T-helper 2 cell treated with Interferon-gamma antibody and Interleukin-4, amounts not matched to agents 100 ng/mL and 5 ng/mL, for 36 hours (primary cell): ENCODE results near the gene TRIM38. TPM values are rescaled to one million over a fixed set of nuclear protein-coding genes. Genes with fewer than 3 reads are reported as not detected.

ENCODE experiments used
- intact Hi-C: fragments of 100-400 bp; cut with micrococcal nuclease; formaldehyde crosslinking; loops from one replicate; pipeline ENCODE4 v1.15.1; 2023
- total RNA-seq: library from RNA; stranded (reverse); gene quantifications from 2 replicates; pipeline ENCODE4 v1.2.3, GENCODE V29; 2022

The TRIM38 gene
- total RNA-seq, 1 donor from 2014 or later, result 24.9 TPM

DNA sequence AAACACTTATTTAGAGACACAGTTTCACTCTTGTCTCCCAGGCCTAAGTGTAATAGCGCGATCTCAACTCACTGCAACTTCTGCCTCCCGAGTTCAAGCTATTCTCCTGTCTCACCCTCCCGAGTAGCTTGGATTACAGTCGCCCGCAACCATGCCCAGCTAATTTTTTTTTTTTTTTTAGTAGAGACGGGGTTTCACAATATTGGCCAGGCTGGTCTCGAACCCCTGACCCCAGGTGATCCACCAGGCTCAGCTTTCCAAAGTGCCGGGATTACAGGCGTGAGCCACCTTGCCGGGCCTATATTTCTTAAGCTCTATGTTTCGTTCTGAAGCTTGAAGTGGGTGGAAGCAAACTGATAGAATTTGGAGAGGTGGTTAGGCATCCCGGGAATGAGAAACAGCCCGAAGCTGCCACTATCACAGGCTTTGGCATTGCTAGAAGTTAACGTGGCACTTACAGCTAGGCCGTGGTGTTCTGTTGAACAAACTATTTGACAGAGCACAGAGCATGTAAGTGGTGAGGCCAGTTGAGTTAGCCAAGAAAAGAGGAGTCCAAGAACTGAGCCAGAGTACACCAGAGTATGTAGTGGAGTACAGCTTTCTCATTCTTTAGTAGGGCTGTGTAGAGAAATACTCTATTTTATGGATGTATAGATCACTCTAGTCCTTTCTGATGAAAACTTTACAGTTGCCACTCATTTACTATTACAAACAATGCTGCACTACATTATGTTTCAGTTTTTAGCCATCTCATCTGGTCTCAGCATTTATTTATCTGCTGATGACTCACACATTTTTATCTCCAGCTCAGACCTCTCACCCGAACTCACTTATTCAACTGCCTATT lies 62.7 kb downstream of the TRIM38 start:
- intact Hi-C loops, result loop anchor here (10.0 kb wide), 1 partner anchor 1810 kb away; a partner anchor contains a TSS

DNA sequence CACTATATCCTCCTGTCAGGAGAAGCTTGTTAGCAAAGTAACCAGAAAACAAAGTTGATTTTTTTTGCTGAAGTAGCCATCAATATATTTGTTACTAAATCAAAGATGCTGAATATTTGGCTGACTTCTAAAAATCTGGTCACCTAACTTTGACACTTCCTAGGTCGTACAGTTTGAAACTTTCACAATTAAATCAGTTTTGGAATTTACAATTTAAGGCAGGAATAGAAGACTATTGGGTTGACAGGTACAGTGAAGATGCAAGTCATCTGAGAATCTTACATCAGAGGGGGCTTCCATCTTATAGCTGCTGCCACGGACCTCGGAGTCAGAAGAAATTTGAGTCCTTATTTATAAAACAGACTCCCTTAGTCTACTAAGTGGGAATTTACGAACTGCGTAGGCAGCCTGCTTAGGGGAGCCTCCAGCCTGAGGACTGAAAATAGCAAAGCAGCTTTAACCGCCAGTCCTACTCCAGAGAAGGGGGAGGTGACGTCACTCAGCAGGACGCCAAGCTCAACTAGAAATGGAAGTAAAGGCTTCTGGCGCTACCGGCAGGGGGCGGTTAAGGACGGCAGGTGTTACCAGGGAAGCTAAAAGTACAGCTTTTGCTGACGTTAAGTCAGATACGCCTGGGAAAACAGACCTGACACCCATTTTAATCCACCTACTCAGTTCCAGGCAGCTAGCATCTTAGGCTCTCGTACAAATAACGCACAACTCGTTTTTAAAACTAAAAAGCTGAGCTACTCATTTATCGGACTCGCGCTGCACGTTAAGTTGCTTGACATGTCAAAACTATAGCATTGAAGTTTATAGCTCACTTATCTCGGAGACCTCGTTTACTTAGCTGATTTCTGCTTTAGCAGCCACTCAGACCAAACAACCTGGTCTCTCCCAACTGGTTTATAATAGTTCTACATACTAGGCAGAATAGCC lies 63.6 kb downstream of the TRIM38 start:
- intact Hi-C loops, result loop anchor here (2.0 to 10.0 kb wide), 4 partner anchors 19 to 1809 kb away; a partner anchor contains a TSS

DNA sequence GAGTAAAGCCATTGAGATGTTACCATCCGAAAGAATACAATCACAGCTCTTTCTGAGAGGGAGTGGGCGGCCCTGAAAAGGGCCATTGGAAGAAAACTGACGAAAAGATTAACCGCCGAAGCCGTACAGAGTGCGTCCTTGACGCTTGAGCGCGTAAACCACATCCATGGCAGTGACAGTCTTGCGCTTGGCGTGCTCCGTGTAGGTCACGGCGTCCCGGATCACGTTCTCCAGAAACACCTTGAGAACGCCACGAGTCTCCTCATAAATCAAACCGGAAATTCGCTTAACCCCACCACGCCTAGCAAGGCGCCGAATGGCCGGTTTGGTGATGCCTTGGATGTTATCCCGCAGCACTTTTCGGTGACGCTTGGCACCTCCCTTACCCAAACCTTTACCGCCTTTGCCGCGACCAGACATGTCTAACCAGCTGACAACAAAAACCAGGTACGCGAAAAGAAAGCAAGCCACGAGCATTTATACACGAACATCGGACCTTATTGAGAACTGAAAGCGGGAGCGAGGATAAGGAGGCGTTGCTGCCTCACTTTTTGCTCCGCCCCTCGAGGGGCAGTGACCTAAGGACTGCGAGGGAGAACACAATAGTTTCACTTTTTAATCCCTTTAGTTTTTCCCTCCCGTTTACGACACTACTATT lies 64.4 kb downstream of the TRIM38 start:
- intact Hi-C loops, result loop anchor here (1.0 to 10.0 kb wide), 5 partner anchors 18 to 1808 kb away; a partner anchor contains a TSS

DNA sequence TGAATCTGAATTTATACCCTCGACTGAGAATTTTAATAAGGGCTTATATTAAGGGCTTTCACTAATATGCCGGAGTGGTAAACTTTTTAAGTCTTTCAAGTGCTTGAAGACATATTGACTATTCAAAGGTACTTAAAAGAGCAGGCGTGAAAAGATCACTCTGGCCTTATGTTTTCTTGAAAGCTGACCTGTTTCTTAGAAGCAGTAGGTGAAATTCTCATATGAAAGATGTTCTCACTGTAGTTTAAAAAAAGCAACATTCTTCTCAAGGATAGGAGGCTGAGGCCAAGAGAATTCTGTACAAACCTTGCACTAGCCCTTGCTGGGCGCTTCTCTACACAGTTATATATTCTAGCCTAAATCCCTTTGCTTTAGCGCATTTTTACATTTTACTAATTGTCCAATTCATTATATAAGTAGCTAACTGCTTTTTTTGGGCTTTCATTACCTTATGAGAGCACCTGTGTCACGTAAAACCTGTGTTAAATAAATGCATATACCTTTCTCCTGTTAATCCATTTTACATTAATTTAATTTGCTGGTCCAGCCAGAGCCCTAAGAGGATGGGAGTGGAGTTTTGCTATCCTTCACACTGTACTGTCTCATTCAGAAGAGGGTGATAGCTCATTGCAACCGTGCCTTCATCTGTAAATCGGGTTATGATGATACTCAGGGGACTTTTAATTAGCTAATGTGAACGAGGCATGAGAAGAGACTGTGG lies 65.0 kb downstream of the TRIM38 start:
- intact Hi-C loops, result loop anchor here (1.0 to 10.0 kb wide), 5 partner anchors 17 to 1807 kb away; a partner anchor contains a TSS

DNA sequence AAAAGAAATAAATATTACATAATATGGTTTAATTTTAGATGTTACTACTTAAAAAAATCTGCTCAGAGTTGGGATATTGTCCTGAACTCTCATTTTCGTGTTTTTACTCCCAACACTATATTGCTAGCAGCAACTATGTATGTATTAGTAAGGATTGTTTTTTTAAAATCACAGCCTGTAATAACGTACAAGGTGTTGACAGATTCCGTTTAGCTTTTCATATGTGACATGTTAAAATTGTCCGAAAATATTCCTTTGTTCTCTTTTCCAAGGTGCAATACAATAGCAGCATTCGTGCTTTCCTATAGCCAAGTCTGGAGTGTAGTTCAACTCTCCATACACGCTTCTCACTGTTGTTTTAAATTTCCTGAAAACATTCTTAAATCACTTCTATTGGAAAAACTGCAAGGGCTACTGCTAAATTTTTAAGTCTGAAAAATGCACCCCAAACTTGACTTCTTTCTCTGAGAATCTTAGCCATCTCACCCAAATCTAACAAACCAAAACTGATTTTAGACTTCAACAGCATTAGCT lies 65.7 kb downstream of the TRIM38 start:
- intact Hi-C loops, result loop anchor here (10.0 kb wide), 1 partner anchor 1807 kb away; a partner anchor contains a TSS

GRCh38 chr6:26028746-26029569 lies 66.4 kb downstream of the TRIM38 start:
- intact Hi-C loops, result loop anchor here (10.0 kb wide), 1 partner anchor 1806 kb away; a partner anchor contains a TSS

- intact Hi-C loops, result loop anchor here (10.0 kb wide), 1 partner anchor 1805 kb away; a partner anchor contains a TSS
Measured at GRCh38 chr6:26029570-26029856, 66.9 kb downstream of the TRIM38 start.

GRCh38 chr6:26029857-26030653 lies 67.5 kb downstream of the TRIM38 start:
- intact Hi-C loops, result loop anchor here (5.0 to 10.0 kb wide), 2 partner anchors 1117 to 1805 kb away; a partner anchor contains a TSS

DNA sequence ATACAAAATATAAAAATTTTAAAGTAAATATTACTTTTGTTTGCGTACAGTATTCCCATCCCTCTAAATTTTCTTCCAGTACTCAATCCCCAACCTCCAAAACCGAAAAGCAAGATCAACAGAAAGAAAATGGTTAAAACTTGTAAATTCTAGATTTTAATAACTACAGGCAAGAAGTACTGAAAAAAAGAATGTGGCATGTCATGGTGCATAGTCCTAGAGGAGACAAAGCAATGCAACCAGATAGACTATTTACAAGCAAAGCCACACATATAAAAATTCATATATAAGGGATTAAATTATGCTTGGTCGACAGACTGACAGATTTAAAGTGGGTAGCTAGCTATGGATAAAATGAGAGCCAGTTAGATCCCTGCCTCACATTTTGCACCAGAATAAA lies 68.1 kb downstream of the TRIM38 start:
- intact Hi-C loops, result loop anchor here (5.0 kb wide), 1 partner anchor 1117 kb away; a partner anchor contains a TSS

DNA sequence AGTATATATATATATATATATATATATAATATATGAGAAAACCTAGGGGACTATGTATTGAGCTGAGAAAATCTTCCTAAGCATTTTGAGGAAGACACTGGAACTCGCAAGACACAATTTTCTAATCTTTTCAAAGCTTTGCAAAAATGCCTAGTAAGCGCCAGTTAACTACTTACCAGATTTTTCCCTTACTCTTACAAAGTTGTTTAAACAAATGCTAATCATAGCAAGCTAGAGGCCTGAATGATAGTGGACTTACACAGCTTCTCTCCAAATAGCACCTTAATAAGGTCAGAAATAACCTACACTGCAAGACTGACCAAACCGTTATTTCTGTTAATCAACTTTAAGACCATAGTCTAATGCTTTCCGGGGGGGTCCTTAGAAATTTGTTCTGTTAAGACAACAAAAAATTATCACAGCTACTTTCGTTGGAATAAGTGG lies 68.6 kb downstream of the TRIM38 start:
- intact Hi-C loops, result loop anchor here (5.0 kb wide), 1 partner anchor 1116 kb away; a partner anchor contains a TSS

DNA sequence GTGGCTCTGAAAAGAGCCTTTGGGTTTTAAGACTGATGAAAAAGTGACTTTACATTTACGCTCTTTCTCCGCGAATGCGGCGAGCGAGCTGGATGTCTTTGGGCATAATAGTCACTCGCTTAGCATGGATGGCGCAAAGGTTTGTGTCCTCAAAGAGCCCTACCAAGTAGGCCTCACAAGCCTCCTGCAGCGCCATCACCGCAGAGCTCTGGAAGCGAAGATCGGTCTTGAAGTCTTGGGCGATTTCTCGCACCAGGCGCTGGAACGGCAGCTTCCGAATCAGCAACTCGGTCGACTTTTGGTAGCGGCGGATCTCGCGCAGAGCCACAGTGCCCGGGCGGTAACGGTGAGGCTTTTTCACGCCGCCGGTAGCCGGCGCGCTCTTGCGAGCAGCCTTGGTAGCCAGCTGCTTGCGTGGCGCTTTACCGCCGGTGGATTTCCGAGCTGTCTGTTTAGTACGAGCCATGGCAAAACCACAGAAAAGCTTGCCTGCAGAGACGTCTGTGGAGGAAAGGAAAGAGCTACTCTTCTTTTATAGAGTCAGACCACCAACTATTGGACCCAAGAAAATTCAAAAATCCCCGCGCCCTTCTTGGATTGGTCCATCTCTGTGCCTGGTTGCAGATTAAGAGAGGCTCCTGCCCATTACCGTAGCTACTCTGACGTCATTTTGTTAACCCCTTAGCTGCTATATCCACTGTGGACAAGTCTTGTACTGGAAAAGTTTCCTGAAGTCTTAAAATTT lies 69.2 kb downstream of the TRIM38 start:
- intact Hi-C loops, result loop anchor here (5.0 kb wide), 1 partner anchor 1116 kb away; a partner anchor contains a TSS

DNA sequence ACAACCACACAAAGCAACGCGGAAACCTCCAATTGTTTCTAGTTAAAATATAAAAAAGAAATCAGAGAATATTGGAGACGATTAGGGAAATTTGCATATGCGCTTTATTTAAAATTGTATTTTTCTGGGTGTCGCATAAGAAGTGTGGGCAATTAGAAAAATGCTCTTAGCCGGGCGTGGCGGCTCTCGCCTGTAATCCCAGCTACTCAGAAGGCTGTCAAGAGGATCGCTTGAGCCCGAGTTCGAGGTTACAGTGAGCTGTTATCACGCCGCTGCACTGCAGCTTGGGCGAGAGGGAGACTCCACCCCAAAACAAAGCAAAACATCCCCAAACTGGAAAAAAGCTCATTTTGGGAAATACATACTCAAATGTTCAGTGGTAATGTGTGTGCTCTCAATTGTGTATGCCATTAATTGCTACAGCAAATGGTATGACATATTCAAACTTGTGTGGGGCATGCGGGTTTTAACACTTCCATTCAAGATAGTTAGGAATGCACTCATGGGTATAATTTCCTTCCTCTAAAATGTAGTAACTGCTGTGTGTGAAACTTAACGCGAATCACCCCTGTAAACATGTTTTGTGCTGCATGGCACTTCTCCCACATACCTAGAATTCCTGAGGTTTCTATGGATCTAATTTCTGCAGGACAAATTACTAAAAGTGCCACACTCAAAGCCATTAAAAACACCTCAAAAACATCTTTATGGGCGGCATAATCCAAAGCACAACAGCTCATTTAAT lies 69.9 kb downstream of the TRIM38 start:
- intact Hi-C loops, result loop anchor here (1.0 to 5.0 kb wide), 5 partner anchors 11 to 1115 kb away; a partner anchor contains a TSS

GRCh38 chr6:26033085-26033940 lies 70.7 kb downstream of the TRIM38 start:
- intact Hi-C loops, result loop anchor here (1.0 to 5.0 kb wide), 5 partner anchors 10 to 1114 kb away; a partner anchor contains a TSS

GRCh38 chr6:26033941-26034354 lies 71.3 kb downstream of the TRIM38 start:
- intact Hi-C loops, result loop anchor here (1.0 to 5.0 kb wide), 5 partner anchors 9 to 1113 kb away; a partner anchor contains a TSS

- intact Hi-C loops, result loop anchor here (5.0 kb wide), 1 partner anchor 1112 kb away; a partner anchor contains a TSS
Measured at GRCh38 chr6:26034905-26035304, 72.3 kb downstream of the TRIM38 start.
